OCI-LY7 (cell line): ENCODE data around the gene NRCAM. TPM values are rescaled to one million over a fixed set of nuclear protein-coding genes. Genes with fewer than 3 reads are reported as not detected.

ENCODE experiments used
- BruUV-seq: library from RNA; stranded (reverse); fragments of 400-500 nt; replicated peaks from 2 replicates; lab custom pipeline; 2021; lab: Mats Ljungman, UMichigan
- CTCF ChIA-PET: fragments of 300-600 bp; sonication (Branson Sonifier 250); formaldehyde crosslinking; loops from one replicate; lab custom pipeline; 2022; ENCODE audit warnings: antibody characterized with exemption; ENCODE audit not compliant: unreplicated experiment; lab: Charles Lee
- POLR2A ChIA-PET: fragments of 300-600 bp; sonication (Branson Sonifier 250); formaldehyde crosslinking; loops from one replicate; lab custom pipeline; 2022; ENCODE audit warnings: antibody characterized with exemption; lab: Charles Lee
- DNase-seq: peaks from one replicate; pipeline ENCODE4 v3.0.0-alpha.2; 2015; ENCODE audit warnings: low spot score
- H2AFZ ChIP-seq: fragments of 200-600 bp; sonication (generic), shearing (Covaris generic); 2 replicates; pipeline ENCODE4 v1.6.1; 2014; ENCODE audit warnings: mild to moderate bottlenecking, antibody characterized with exemption, low read length, moderate library complexity
- H3K27ac ChIP-seq: fragments of 200-600 bp; sonication (generic); 2 replicates; pipeline ENCODE4 v1.5.1; 2014; ENCODE audit warnings: mixed run types, low read depth, mild to moderate bottlenecking, moderate library complexity, low read length, inconsistent platforms; ENCODE audit not compliant: poor library complexity, severe bottlenecking
- H3K36me3 ChIP-seq: fragments of 200-600 bp; sonication (generic); 2 replicates; pipeline ENCODE4 v1.6.1; 2014; ENCODE audit warnings: mild to moderate bottlenecking, antibody characterized with exemption, low read length, moderate library complexity, mixed read lengths; ENCODE audit not compliant: insufficient read depth
- H3K4me1 ChIP-seq: fragments of 200-600 bp; sonication (generic); 2 replicates; pipeline ENCODE4 v1.5.1; 2014; ENCODE audit warnings: mild to moderate bottlenecking, low read length; ENCODE audit not compliant: insufficient read depth, poor library complexity, severe bottlenecking
- H3K4me2 ChIP-seq: fragments of 200-600 bp; sonication (generic); 2 replicates; pipeline ENCODE4 v1.6.1; 2014; ENCODE audit warnings: mild to moderate bottlenecking, low read length
- H3K4me3 ChIP-seq: fragments of 200-600 bp; sonication (generic); 2 replicates; pipeline ENCODE4 v1.5.1; 2014; ENCODE audit warnings: mild to moderate bottlenecking, low read depth, low read length; ENCODE audit not compliant: poor library complexity, severe bottlenecking
- H3K79me2 ChIP-seq: fragments of 200-600 bp; sonication (generic); 2 replicates; pipeline ENCODE4 v1.6.1; 2016; ENCODE audit warnings: low read depth, mild to moderate bottlenecking, low read length, moderate library complexity, mixed read lengths; ENCODE audit not compliant: insufficient read depth
- H3K9me2 ChIP-seq: fragments of 200-600 bp; sonication (generic); 2 replicates; pipeline ENCODE4 v1.6.1; 2016; ENCODE audit warnings: mild to moderate bottlenecking, low read length, mixed read lengths; ENCODE audit not compliant: insufficient read depth
- H3K9me3 ChIP-seq: fragments of 200-600 bp; sonication (generic); 2 replicates; pipeline ENCODE4 v1.6.1; 2014; ENCODE audit warnings: mild to moderate bottlenecking, mixed run types, low read length, mixed read lengths
- H4K20me1 ChIP-seq: fragments of 200-600 bp; sonication (generic); 2 replicates; pipeline ENCODE4 v1.6.1; 2014; ENCODE audit warnings: mild to moderate bottlenecking, antibody characterized with exemption, low read length, moderate library complexity, mixed read lengths; ENCODE audit not compliant: insufficient read depth
- EZH2phosphoT487 ChIP-seq: fragments of 200-600 bp; sonication (generic); IDR thresholded peaks from 2 replicates; pipeline ENCODE4 v1.6.1; 2018; ENCODE audit warnings: low read depth, borderline replicate concordance, mild to moderate bottlenecking, mixed run types, antibody characterized with exemption, low read length, moderate library complexity, mixed read lengths
- intact Hi-C: fragments of 100-400 bp; cut with micrococcal nuclease; formaldehyde crosslinking; loops from one replicate; pipeline ENCODE4 v1.10.0; 2022; ENCODE audit not compliant: unreplicated experiment
- total RNA-seq, 2 experiments: library from RNA; depleted of rRNA in 1 of 2; stranded (reverse); fragments of >200 nt in 1 of 2; shearing (Covaris generic) in 1 of 2; gene quantifications; 2 replicates each; pipeline ENCODE4 v1.2.3, GENCODE V29; 2014 to 2022
- TF ChIP-seq, protein P1 (sequence below): fragments of 200-600 bp; sonication (generic); conservative IDR thresholded peaks from 2 replicates; pipeline ENCODE4 v1.5.1; 2014; ENCODE audit warnings: mild to moderate bottlenecking, antibody characterized with exemption, low read length, moderate library complexity, mixed read lengths

The NRCAM gene
- total RNA-seq, 2 experiments from 2014 or later = not detected

DNA sequence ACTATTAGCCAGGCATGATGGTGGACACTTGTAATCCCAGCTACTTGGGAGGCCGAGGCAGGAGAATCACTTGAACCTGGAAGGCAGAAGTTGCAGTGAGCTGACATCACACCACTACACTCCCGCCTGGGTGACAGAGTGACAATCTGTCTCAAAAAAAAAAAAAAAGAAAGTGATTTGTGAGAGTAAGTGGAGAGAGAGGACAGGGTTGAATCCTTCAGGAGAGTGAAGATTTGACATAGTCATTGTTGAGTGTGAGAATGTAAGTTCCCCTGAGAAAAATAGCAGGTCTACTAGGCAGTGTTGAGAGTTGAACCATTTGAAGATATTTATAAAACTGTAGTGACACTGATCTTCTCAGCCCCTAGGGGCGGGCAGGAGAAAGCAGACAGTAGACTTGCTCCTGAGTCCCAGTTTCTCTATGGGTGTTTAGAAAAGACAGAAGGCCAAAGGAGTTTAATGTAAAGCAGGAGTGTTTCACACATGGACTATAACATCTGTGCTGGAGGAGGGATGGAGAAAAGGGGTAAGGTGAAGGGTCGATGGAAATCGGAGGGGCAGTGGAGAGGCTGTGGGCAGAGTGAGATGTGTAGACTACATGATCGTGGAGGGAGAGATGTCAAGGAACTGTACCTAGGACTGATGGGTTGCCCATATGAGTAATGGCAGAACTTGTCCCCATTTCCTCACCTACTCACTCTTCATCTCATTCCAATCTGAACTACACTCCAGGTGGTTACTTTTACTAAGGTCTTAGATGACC, 312.4 kb downstream of the NRCAM start:
- intact Hi-C loops = loop anchor here (10.0 kb wide), 1 partner anchor 269 kb away; no protein-coding TSS in a partner anchor
- Histone ChIP-seq H3K27ac (no peak overlapping the region), H3K9me2 (no peaks in the 10 kb centered on the region), H3K4me3 (no peak overlapping the region), H4K20me1 (no peaks in the 10 kb centered on the region), H3K79me2 (no peaks in the 10 kb centered on the region), H3K9me3 (no peaks in the 10 kb centered on the region), H3K36me3 (no peaks in the 10 kb centered on the region), H2AFZ (no peak overlapping the region), H3K4me2 (no peak overlapping the region), H3K4me1 (no peaks in the 10 kb centered on the region)
- ChIA-PET POLR2A (no interaction called here), CTCF (no interaction called here)
- BruUV-seq = no TSS peak
- TF ChIP-seq, protein P1, sequence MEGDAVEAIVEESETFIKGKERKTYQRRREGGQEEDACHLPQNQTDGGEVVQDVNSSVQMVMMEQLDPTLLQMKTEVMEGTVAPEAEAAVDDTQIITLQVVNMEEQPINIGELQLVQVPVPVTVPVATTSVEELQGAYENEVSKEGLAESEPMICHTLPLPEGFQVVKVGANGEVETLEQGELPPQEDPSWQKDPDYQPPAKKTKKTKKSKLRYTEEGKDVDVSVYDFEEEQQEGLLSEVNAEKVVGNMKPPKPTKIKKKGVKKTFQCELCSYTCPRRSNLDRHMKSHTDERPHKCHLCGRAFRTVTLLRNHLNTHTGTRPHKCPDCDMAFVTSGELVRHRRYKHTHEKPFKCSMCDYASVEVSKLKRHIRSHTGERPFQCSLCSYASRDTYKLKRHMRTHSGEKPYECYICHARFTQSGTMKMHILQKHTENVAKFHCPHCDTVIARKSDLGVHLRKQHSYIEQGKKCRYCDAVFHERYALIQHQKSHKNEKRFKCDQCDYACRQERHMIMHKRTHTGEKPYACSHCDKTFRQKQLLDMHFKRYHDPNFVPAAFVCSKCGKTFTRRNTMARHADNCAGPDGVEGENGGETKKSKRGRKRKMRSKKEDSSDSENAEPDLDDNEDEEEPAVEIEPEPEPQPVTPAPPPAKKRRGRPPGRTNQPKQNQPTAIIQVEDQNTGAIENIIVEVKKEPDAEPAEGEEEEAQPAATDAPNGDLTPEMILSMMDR = no peak
- no peak for TF ChIP-seq EZH2phosphoT487
- no peak for DNase-seq

DNA sequence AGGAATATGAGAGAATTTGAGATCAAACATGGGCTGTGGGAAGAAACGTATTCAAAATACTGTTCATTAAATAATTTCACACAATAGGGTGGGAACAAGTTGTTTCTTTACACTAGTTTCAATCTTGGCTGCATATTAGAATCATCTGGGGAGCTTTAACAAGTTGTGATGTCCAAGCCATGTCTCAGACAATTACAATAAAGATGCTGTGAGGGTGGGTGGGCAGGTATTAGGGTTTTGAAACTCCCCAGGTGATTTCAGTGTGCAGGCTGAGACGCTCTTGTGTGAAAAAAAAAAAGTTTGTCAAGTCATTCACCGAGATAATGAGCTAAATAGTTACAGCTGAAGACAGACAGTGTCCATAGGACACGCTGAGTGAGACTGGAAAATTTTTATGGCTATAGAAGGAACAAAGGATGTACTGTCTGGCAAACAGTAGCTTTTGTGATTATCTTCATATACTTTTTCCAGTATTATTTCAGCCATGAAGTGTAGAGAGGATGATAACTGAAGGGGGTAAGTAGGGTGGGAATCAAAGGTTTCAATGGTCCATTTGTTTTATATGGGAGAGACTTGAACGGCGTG, 313.5 kb downstream of the NRCAM start:
- Histone ChIP-seq H2AFZ (no peak overlapping the region), H3K4me2 (no peak overlapping the region), H3K79me2 (no peaks in the 10 kb centered on the region), H4K20me1 (no peaks in the 10 kb centered on the region), H3K4me1 (no peaks in the 10 kb centered on the region), H3K27ac (no peak overlapping the region), H3K9me3 (no peaks in the 10 kb centered on the region), H3K4me3 (no peak overlapping the region), H3K36me3 (no peaks in the 10 kb centered on the region), H3K9me2 (no peaks in the 10 kb centered on the region)
- intact Hi-C loops = loop anchor here (10.0 kb wide), 1 partner anchor 268 kb away; no protein-coding TSS in a partner anchor
- DNase-seq = no peak
- TF ChIP-seq, protein P1 = no peak
- TF ChIP-seq EZH2phosphoT487 = no peak
- CTCF ChIA-PET = no interaction called here
- POLR2A ChIA-PET = interaction anchor here (0.7 kb wide), 1 partner anchor 200 kb away, joined by 4 read pairs; no protein-coding TSS in a partner anchor
- BruUV-seq = no TSS peak

DNA sequence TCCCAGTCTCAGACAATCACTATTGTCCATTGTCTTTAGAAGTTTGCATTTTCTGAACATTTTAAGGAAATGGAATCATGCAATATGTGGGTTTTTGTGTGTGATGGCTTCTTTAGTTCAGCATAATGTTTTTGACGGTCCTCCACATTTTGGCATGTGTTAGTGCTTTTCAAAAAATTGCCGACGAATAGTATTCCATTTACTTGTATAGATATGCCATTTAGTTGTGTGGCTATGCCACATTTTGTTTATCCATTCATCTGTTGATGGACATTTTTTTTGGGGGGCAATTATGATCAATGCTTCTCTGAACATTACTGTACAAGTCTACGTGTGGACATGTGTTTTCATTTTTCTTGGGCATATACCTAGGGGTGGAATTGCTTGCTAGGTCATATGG, 314.1 kb downstream of the NRCAM start:
- Histone ChIP-seq H3K9me3 (no peaks in the 10 kb centered on the region), H3K27ac (no peak overlapping the region), H3K79me2 (no peaks in the 10 kb centered on the region), H2AFZ (no peak overlapping the region), H3K4me2 (no peak overlapping the region), H3K36me3 (no peaks in the 10 kb centered on the region), H3K4me1 (no peaks in the 10 kb centered on the region), H3K9me2 (no peaks in the 10 kb centered on the region), H4K20me1 (no peaks in the 10 kb centered on the region), H3K4me3 (no peak overlapping the region)
- CTCF ChIA-PET = no interaction called here
- DNase-seq = no peak
- POLR2A ChIA-PET = no interaction called here
- TF ChIP-seq EZH2phosphoT487 = no peak
- TF ChIP-seq, protein P1 = no peak
- intact Hi-C loops = loop anchor here (10.0 kb wide), 1 partner anchor 267 kb away; no protein-coding TSS in a partner anchor
- no TSS peak for BruUV-seq
